Measurements from ENCODE around the gene TMTC4. TPM values are rescaled to one million over a fixed set of nuclear protein-coding genes. Genes with fewer than 3 reads are reported as not detected.

Gene TMTC4
- polyA plus RNA-seq (2013) = 20.7 TPM

- peaks cover 2 to 10% (median 7%) of the 10 kb centered on the region in 4 experiments for H3K36me3 ChIP-seq (ENCODE audit: control insufficient read depth in 4 of 4, insufficient read depth in 4 of 4, low read length in 3 of 4)
- POLR2A ChIA-PET = interaction anchor here (1.1 kb wide), 1 partner anchor 64 kb away, joined by 4 read pairs; no protein-coding TSS in a partner anchor
- peak within 1 kb of the TSS; percentile 50 to 89 (median 81) for H3K4me3 ChIP-seq (ENCODE audit: control insufficient read depth in 1 of 7, extremely low read depth in 1 of 7, insufficient read depth in 4 of 7, low read depth in 2 of 7, low read length in 6 of 7)
- DNase-seq = no peak
- peak within 1 kb of the TSS in 1 of 2 experiments; percentile 64 for H3K27ac ChIP-seq (ENCODE audit: insufficient read depth in 1 of 2, low read depth in 1 of 2, low read length in 2 of 2, poor library complexity in 1 of 2, severe bottlenecking in 2 of 2)
- under 1% methylated on average over 28 of the region's 45 CpGs for WGBS (ENCODE audit: insufficient coverage)
- H3K27me3 ChIP-seq (replicated peaks in 2 of 5; ENCODE audit: control insufficient read depth in 4 of 5, insufficient read depth in 5 of 5, low read length in 4 of 5) = no peaks in the 10 kb centered on the region
- CTCF ChIA-PET = interaction anchor here (0.8 to 1.3 kb wide), 4 partner anchors 24 to 102 kb away, joined by 3 to 4 read pairs (median 3); no protein-coding TSS in a partner anchor
- H3K4me1 ChIP-seq (ENCODE audit: control extremely low read depth in 1 of 4, control insufficient read depth in 4 of 4, insufficient read depth in 4 of 4, low read length in 3 of 4) = peaks cover 4 to 25% (median 23%) of the 10 kb centered on the region in 4 experiments
- H3K9me3 ChIP-seq (ENCODE audit: control extremely low read depth in 1 of 5, control insufficient read depth in 4 of 5, insufficient read depth in 2 of 5, low read depth in 1 of 5, low read length in 4 of 5) = no peaks in the 10 kb centered on the region
These were observed at the start of gene TMTC4 for GRCh38 chr13:100674572-100674871. TSS of gene TMTC4 (minus strand) at chr13:100674795. CDS start at chr13:100670362, 4,433 bp downstream.

- ChIA-PET CTCF (interaction anchor here (0.6 to 2.6 kb wide), 2 partner anchors 11 to 341 kb away, joined by 5 to 9 read pairs; no protein-coding TSS in a partner anchor), POLR2A (interaction anchor here (0.6 kb wide), 1 partner anchor 787 kb away, joined by 3 read pairs; no protein-coding TSS in a partner anchor)
These were observed 47.9 kb upstream of the TMTC4 start for GRCh38 chr13:100722517-100722916.

GRCh38 chr13:100721885-100722512 is 47.4 kb upstream of the TMTC4 start:
- Histone ChIP-seq H3K9me3 (ENCODE audit: control extremely low read depth in 1 of 5, control insufficient read depth in 4 of 5, insufficient read depth in 2 of 5, low read depth in 1 of 5, low read length in 4 of 5) (peaks cover 0 to 4% (median 0%) of the 10 kb centered on the region in 5 experiments), H3K4me3 (ENCODE audit: control insufficient read depth in 1 of 7, extremely low read depth in 1 of 7, insufficient read depth in 4 of 7, low read depth in 2 of 7, low read length in 6 of 7) (no peak overlapping the region), H3K4me1 (ENCODE audit: control extremely low read depth in 1 of 4, control insufficient read depth in 4 of 4, insufficient read depth in 4 of 4, low read length in 3 of 4) (no peaks in the 10 kb centered on the region), H3K36me3 (ENCODE audit: control insufficient read depth in 4 of 4, insufficient read depth in 4 of 4, low read length in 3 of 4) (no peaks in the 10 kb centered on the region), H3K27ac (ENCODE audit: insufficient read depth in 1 of 2, low read depth in 1 of 2, low read length in 2 of 2, poor library complexity in 1 of 2, severe bottlenecking in 2 of 2) (no peak overlapping the region), H3K27me3 (replicated peaks in 2 of 5; ENCODE audit: control insufficient read depth in 4 of 5, insufficient read depth in 5 of 5, low read length in 4 of 5) (no peaks in the 10 kb centered on the region)
- DNase-seq = peak; percentile 29 to 64 (median 56)
- ChIA-PET CTCF (interaction anchor here (0.6 to 2.6 kb wide), 2 partner anchors 11 to 341 kb away, joined by 5 to 9 read pairs; no protein-coding TSS in a partner anchor), POLR2A (interaction anchor here (0.6 kb wide), 1 partner anchor 787 kb away, joined by 3 read pairs; no protein-coding TSS in a partner anchor)
- 8% methylated on average over 2 of the region's 6 CpGs for WGBS (ENCODE audit: insufficient coverage)

More at GRCh38 chr13:100722517-100722916, 47.9 kb upstream of the TMTC4 start:
- peaks cover 0 to 4% (median under 1%) of the 10 kb centered on the region in 5 experiments for H3K9me3 ChIP-seq (ENCODE audit: control extremely low read depth in 1 of 5, control insufficient read depth in 4 of 5, insufficient read depth in 2 of 5, low read depth in 1 of 5, low read length in 4 of 5)
- no peak overlapping the region for H3K27ac ChIP-seq (ENCODE audit: insufficient read depth in 1 of 2, low read depth in 1 of 2, low read length in 2 of 2, poor library complexity in 1 of 2, severe bottlenecking in 2 of 2)
- no peaks in the 10 kb centered on the region for H3K36me3 ChIP-seq (ENCODE audit: control insufficient read depth in 4 of 4, insufficient read depth in 4 of 4, low read length in 3 of 4)
- no peaks in the 10 kb centered on the region for H3K4me1 ChIP-seq (ENCODE audit: control extremely low read depth in 1 of 4, control insufficient read depth in 4 of 4, insufficient read depth in 4 of 4, low read length in 3 of 4)
- no peak for DNase-seq
- no peak overlapping the region for H3K4me3 ChIP-seq (ENCODE audit: control insufficient read depth in 1 of 7, extremely low read depth in 1 of 7, insufficient read depth in 4 of 7, low read depth in 2 of 7, low read length in 6 of 7)
- 83% methylated on average over 6 of the region's 7 CpGs for WGBS (ENCODE audit: insufficient coverage)
- H3K27me3 ChIP-seq (replicated peaks in 2 of 5; ENCODE audit: control insufficient read depth in 4 of 5, insufficient read depth in 5 of 5, low read length in 4 of 5) = no peaks in the 10 kb centered on the region

GRCh38 chr13:100715604-100716003 is 41.0 kb upstream of the TMTC4 start:
- DNase-seq = no peak
- ChIA-PET CTCF (interaction anchor here (2.0 kb wide), 1 partner anchor 10 kb away, joined by 6 read pairs; no protein-coding TSS in a partner anchor), POLR2A (no interaction called here)
- no peaks in the 10 kb centered on the region for H3K36me3 ChIP-seq (ENCODE audit: control insufficient read depth in 4 of 4, insufficient read depth in 4 of 4, low read length in 3 of 4)
- H3K9me3 ChIP-seq (ENCODE audit: control extremely low read depth in 1 of 5, control insufficient read depth in 4 of 5, insufficient read depth in 2 of 5, low read depth in 1 of 5, low read length in 4 of 5) = peaks cover 0 to 4% (median 0%) of the 10 kb centered on the region in 5 experiments
- no peak overlapping the region for H3K4me3 ChIP-seq (ENCODE audit: control insufficient read depth in 1 of 7, extremely low read depth in 1 of 7, insufficient read depth in 4 of 7, low read depth in 2 of 7, low read length in 6 of 7)
- no peaks in the 10 kb centered on the region for H3K4me1 ChIP-seq (ENCODE audit: control extremely low read depth in 1 of 4, control insufficient read depth in 4 of 4, insufficient read depth in 4 of 4, low read length in 3 of 4)
- H3K27ac ChIP-seq (ENCODE audit: insufficient read depth in 1 of 2, low read depth in 1 of 2, low read length in 2 of 2, poor library complexity in 1 of 2, severe bottlenecking in 2 of 2) = no peak overlapping the region
- 98% methylated on average over 6 of the region's 7 CpGs for WGBS (ENCODE audit: insufficient coverage)
- peaks cover 0 to 4% (median 0%) of the 10 kb centered on the region in 5 experiments for H3K27me3 ChIP-seq (replicated peaks in 2 of 5; ENCODE audit: control insufficient read depth in 4 of 5, insufficient read depth in 5 of 5, low read length in 4 of 5)

- Histone ChIP-seq H3K4me1 (ENCODE audit: control extremely low read depth in 1 of 4, control insufficient read depth in 4 of 4, insufficient read depth in 4 of 4, low read length in 3 of 4) (no peaks in the 10 kb centered on the region), H3K9me3 (ENCODE audit: control extremely low read depth in 1 of 5, control insufficient read depth in 4 of 5, insufficient read depth in 2 of 5, low read depth in 1 of 5, low read length in 4 of 5) (peaks cover 0 to under 1% (median 0%) of the 10 kb centered on the region in 5 experiments), H3K27ac (ENCODE audit: insufficient read depth in 1 of 2, low read depth in 1 of 2, low read length in 2 of 2, poor library complexity in 1 of 2, severe bottlenecking in 2 of 2) (no peak overlapping the region), H3K4me3 (ENCODE audit: control insufficient read depth in 1 of 7, extremely low read depth in 1 of 7, insufficient read depth in 4 of 7, low read depth in 2 of 7, low read length in 6 of 7) (no peak overlapping the region), H3K36me3 (ENCODE audit: control insufficient read depth in 4 of 4, insufficient read depth in 4 of 4, low read length in 3 of 4) (no peaks in the 10 kb centered on the region), H3K27me3 (replicated peaks in 2 of 5; ENCODE audit: control insufficient read depth in 4 of 5, insufficient read depth in 5 of 5, low read length in 4 of 5) (peaks cover 0 to 4% (median 0%) of the 10 kb centered on the region in 5 experiments)
- ChIA-PET CTCF (interaction anchor here (1.1 to 2.0 kb wide), 2 partner anchors 9 to 135 kb away, joined by 3 to 6 read pairs; no protein-coding TSS in a partner anchor), POLR2A (no interaction called here)
- no CpG with 5 or more reads among the region's 2 CpGs for WGBS (ENCODE audit: insufficient coverage)
- no peak for DNase-seq
These were observed 39.9 kb upstream of the TMTC4 start for GRCh38 chr13:100714478-100714877.

GRCh38 chr13:100710176-100710575 is 35.6 kb upstream of the TMTC4 start:
- no peak overlapping the region for H3K27ac ChIP-seq (ENCODE audit: insufficient read depth in 1 of 2, low read depth in 1 of 2, low read length in 2 of 2, poor library complexity in 1 of 2, severe bottlenecking in 2 of 2)
- H3K4me1 ChIP-seq (ENCODE audit: control extremely low read depth in 1 of 4, control insufficient read depth in 4 of 4, insufficient read depth in 4 of 4, low read length in 3 of 4) = no peaks in the 10 kb centered on the region
- no peak overlapping the region for H3K4me3 ChIP-seq (ENCODE audit: control insufficient read depth in 1 of 7, extremely low read depth in 1 of 7, insufficient read depth in 4 of 7, low read depth in 2 of 7, low read length in 6 of 7)
- CTCF ChIA-PET = no interaction called here
- WGBS (ENCODE audit: insufficient coverage) = 94% methylated on average over 3 of the region's 5 CpGs
- H3K27me3 ChIP-seq (replicated peaks in 2 of 5; ENCODE audit: control insufficient read depth in 4 of 5, insufficient read depth in 5 of 5, low read length in 4 of 5) = no peaks in the 10 kb centered on the region
- peaks cover 0 to 5% (median 2%) of the 10 kb centered on the region in 5 experiments for H3K9me3 ChIP-seq (ENCODE audit: control extremely low read depth in 1 of 5, control insufficient read depth in 4 of 5, insufficient read depth in 2 of 5, low read depth in 1 of 5, low read length in 4 of 5)
- no peaks in the 10 kb centered on the region for H3K36me3 ChIP-seq (ENCODE audit: control insufficient read depth in 4 of 4, insufficient read depth in 4 of 4, low read length in 3 of 4)
- no peak for DNase-seq
- POLR2A ChIA-PET = no interaction called here

Measured in common myeloid progenitor, CD34-positive (primary cell).